HuH-7.5 (cell line): ENCODE results near the gene CCDC149.

Experiments
- DNase-seq: peaks from one replicate; pipeline ENCODE4 v3.0.0; 2011; ENCODE audit warnings: low spot score

Gene CCDC149

DNA sequence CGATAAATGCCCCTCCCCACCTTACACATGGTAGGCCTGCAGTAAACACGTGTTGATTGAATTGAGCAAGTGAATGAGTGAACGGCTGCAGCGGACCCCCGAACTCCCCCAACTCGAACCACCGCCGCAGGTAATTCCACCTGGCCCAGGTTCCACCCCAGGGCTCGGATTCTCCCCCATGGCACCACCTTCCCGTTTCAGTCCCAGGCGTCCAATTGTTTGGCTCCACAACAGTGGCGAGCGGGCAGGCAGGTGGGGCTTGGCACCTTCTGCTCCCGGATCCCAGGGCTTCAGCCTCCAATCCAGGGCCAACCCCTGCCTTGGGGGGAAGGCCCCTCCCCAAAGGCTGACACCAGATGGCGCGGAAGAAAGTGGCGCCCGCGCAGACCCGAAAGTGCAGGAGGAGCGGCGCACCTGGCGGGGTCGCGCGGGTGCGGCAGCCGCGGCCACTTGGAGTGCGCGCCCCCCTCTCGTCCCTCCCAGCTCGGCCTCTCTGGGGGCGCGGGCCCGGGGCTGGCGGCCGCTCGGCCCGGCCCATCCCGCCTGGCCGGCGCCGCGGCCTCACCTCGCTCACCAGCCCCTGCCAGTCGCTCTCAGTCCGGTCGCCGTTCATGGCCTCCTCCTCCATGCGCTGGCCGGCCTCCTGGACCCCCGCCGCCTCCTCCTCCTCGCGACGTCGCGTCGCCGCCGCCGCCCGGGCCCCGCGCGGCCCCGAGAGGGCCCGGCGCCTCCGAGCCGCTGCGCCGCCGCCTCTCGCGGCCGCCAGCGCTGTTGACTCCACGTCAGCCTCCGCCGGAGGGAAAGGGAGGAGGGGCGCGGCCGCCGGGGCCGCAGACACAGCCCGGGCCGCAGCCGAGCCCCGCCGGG lies at the start of gene CCDC149:
CCDC149 (minus strand) TSS at position 791 of the 867 bp plus-strand sequence; CDS start at position 613, 178 bp downstream.
- DNase-seq = peak; percentile 88

GRCh38 chr4:24957886-24958285 lies 45.0 kb upstream of the CCDC149 start:
- DNase-seq = no peak

DNA sequence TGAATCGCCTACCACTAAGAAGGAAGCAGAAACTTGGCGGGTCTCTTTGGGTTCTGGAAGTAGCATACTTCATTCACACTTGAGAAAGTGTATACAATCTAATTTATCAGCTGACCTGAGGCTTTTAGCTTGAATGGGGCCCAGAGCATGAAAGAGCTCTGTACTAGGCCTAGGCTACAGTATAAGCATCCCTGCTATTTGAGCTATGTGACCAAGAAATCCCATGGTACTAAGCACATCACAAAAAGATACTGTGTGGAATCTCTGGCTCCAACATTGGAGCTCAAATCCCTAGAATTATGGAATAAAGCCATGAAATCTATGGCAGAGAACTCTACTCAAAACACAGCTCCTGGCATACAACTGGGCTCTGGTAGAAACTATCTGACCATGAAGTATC lies 43.9 kb upstream of the CCDC149 start:
- no peak for DNase-seq

DNA sequence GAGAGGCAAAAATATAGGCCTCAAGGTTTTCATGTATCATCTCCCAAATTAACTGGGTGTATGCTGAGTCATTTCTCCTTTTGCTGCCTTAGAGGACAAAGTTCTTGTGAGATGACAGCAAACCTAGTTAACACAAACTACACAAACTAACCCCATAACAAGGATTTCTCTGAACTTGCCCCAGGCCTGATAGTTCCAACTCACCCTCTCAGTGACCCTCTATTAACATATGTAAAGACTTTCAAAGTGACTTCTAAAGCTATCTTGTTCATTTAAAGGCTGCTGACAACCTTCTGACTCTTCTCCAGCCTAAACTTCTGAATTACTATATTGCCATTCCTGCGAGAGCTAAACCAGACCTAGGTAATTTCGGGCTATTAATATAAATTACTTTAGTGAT lies 43.2 kb upstream of the CCDC149 start:
- DNase-seq = no peak

DNA sequence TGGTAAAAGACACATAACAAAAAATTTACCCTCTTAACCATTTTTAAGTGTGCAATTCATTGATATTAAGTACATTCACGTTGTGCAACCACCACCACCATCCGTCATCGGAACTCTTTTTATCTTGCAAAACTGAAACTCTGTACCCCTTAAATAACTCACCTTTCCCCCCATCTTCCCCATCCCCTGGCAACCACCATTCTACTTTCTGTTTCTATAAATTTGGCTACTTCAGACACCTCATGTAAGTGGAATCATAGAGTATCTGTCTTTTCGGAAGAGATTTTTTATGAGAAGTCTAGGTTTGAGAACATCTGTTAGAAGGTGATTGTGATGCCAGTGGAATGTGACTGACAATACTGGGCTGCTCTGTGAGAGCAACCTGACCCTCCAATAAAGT lies 39.8 kb upstream of the CCDC149 start:
- DNase-seq = no peak

DNA sequence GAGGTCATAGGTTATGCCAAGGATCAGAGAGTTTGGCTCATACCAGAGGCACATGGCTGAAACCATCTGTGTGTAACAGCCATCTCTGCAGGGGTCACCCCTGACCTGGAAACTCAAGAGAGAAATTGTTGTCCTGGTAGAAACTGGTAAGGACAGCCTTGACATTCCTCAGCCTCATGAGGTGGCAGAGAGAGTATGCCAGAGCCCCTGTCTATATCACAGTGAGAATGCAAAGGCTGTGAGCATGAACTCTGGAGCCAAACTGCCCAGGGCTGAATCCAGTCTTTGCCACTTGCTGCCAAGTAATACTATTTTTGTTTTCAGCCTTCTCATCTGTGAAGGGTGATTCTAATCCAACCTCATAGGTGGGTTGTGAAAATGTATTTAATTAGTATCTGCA lies 37.1 kb upstream of the CCDC149 start:
- no peak for DNase-seq

DNA sequence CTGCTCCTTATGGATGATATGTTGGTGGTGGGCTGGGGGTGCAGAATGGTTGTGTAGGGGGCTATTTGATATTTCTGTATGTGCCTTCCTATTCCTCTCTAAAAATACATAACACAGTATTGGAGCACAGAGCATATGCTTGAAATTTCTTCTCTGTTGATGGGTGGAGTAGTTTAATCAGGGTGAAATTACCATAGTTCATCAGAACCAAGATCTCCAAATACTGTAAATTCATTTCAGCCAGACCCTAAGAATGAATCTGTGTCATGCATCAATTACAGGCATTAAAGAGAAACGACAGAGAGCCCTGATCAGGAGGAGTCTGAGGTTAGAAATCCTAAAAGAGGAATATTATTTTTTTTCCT lies 25.1 kb upstream of the CCDC149 start:
- DNase-seq = no peak

GRCh38 chr4:24937176-24937916 lies 24.5 kb upstream of the CCDC149 start:
- no peak for DNase-seq

DNA sequence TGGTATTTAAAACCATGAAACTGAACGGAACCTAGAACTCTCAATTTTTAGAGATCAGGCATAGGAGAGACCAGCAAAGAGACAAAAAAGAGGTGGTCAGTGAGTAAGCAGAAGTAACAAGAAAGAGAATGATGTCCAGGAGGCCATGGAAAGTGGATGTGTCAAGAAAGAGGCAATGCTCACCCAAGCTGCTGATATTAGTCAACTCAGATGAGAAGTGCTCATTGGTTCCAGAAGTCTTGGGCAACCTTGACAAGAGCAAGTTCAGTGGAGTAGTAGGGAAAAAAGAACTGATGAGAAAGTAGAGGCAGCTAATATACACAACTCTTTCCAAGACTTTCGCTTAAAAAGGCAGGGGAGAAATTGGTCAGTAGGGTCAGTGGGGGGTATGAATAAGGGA lies 23.0 kb upstream of the CCDC149 start:
- DNase-seq = no peak

DNA sequence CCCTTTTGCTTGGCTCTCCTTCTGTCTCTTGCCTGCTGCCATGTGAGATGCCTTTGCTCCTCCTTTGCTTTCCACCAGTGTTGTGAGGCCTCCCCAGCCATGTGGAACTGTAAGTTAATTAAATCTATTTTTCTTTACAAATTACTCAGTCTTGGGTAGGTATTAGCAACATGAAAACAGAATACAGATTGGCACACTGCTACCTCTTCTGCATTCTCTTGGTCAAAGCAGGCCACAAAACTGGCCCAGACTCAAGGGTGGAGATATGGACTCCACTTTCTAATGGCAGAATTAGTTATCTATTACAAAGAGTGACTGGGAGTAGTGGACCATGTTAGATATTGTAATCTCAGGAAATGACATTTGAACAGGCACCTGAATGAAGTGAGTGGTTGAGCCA lies 21.5 kb upstream of the CCDC149 start:
- no peak for DNase-seq

- no peak for DNase-seq
These were observed 20.9 kb upstream of the CCDC149 start for GRCh38 chr4:24933684-24934275.

- no peak for DNase-seq
These were observed 19.8 kb upstream of the CCDC149 start for GRCh38 chr4:24932515-24933225.

DNA sequence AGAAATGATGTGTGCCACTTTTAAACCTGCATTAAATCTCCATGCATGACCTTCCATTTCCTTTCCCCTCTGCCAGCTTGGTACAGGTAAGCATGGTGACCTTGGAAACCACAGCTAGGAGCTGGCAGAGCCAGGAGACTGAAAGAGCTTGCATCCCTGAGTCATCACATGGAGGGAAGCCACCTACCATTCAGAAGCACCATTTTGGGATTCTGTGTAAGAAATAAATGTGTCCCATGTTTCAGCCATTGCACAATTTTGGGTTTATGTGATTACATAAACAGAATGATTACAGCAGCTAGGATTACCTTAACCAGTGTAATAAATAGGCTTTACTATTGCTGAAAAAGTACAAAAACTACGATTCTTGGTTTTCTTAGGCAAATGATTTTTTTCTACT lies 17.3 kb upstream of the CCDC149 start:
- DNase-seq = no peak

DNA sequence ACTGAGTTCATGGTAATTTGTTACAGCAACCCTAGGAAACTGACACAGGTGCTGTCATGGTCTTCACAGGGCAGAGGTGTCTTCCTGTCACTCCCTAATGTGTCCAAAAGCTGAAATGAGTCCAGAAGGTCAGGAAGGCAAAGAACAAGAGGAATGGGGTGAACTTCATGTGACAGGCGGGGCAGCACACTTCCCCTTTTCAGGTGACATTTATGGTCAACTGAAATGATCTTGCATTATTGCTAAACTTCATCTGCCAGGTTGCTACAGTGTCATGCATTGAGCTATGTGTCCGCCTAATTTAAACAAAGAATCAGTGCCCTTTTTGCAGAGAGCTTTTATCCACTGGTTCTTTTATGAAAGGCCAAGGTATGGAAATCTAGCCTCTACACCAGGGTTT lies 15.9 kb upstream of the CCDC149 start:
- DNase-seq = no peak

DNA sequence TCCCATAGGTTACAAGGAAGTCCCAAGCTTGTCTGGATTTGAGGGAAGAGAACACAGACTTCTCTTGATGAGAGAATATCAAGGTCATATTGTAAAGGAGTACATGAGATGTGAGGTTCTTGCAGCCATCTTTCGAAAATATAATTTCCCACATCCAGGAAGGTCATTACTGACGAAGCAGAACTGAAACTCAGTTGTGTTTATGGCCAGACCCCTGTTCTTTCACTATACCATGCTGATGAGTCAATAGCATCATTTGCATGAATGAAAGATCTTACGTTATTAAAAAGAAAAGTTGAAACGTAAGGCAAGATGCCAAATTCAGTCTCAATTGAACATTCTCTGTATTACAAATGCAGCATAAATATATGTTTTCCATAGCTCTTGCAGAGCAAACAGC lies 14.2 kb upstream of the CCDC149 start:
- DNase-seq = no peak

GRCh38 chr4:24924309-24924781 lies 11.5 kb upstream of the CCDC149 start:
- DNase-seq = no peak

DNA sequence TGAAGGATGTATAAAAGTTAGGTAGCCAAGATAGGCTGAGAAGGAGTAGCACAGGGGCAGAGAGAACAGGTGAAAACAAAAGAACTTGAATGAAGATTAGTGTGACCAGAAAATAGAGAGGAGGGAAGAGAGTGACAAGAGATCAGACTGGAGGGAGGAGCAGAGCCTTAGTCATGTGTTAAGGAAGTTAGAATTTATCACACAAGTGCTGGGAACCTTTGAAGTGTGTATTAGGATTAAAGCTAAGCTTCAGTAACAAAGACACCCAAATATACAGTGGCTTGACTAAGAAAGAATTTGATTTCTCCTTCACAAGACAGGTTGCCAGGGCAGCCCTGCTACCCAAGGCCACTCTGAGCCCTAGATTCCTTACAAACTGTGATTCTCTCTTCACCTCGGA lies 10.7 kb upstream of the CCDC149 start:
- DNase-seq = no peak

DNA sequence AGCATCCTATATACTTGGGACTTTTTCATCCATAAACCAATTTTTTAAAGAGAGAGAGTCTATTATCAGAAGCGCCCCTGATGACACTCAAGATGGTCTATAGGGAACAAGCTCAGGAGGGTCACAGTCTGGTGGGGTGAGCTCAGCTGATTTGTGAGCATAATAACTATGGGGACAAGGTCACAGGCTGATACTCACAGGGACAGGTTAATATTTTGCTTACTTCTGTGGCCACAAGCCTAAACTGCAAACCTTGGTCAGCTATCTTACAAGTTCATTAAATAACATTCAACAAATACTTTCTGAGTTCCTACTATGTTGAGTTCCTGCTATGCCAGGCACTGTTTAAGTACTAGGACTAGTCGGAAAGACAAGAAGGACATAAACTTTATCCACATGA lies 10.2 kb upstream of the CCDC149 start:
- DNase-seq = no peak

DNA sequence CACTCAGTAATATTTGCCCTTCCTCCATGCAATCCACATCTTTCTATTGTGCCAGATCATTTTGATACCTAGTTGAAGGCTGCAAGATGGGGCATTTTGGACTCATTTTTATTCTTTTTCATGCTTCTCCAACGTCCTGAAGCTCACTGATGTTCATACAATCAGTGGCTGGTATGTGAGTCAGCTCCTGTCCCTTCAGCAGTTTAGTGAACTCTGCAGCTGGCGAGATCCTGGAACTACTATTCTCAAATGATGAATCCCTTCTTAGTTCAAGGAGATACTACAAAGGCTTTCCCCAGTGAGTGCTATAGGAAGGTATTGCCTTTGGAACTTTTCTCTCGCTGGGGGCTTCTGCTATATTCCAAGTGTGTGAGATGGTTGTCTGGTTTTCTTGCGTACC lies 9.6 kb upstream of the CCDC149 start:
- no peak for DNase-seq

DNA sequence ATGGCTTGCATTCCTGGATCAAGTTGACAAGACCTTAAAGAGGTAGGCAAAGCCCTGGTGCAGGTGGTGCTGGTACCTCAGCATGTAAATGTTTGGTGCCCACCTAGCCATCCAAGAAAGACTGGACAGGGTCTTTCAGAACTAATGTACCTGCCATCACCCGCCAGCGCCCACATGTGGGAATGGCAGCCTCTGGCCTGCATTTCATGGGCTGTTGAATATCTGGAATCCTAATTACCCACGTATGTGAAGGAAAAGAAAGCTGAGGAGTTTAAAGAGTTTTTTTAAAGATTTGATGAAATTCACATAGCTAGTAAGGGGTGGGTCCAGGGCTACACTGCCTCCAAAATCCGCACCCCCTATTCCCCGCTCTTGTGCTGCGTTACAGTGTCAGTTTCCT lies 8.6 kb upstream of the CCDC149 start:
- no peak for DNase-seq

GRCh38 chr4:24920008-24920407 lies 7.2 kb upstream of the CCDC149 start:
- no peak for DNase-seq

- DNase-seq = no peak
These were observed 4.4 kb upstream of the CCDC149 start for GRCh38 chr4:24917076-24917856.
